SIG-M5 treated with dmso at 0.1 percent for 504 hours (cell line): ENCODE data around the gene ALDH1L2.
A peak's percentile ranks its signal among the peaks of the same experiment; 100 is the strongest.
"Not testable (repeated sequence)": the region's sequence is repeated elsewhere in the genome, so short reads cannot be mapped to it uniquely, and the experiment has no call there.

Source experiments
- DNase-seq: peaks from one replicate; lab custom pipeline; 2025; ENCODE audit not compliant: unreplicated experiment; lab: John Stamatoyannopoulos, UW

The ALDH1L2 gene

DNA sequence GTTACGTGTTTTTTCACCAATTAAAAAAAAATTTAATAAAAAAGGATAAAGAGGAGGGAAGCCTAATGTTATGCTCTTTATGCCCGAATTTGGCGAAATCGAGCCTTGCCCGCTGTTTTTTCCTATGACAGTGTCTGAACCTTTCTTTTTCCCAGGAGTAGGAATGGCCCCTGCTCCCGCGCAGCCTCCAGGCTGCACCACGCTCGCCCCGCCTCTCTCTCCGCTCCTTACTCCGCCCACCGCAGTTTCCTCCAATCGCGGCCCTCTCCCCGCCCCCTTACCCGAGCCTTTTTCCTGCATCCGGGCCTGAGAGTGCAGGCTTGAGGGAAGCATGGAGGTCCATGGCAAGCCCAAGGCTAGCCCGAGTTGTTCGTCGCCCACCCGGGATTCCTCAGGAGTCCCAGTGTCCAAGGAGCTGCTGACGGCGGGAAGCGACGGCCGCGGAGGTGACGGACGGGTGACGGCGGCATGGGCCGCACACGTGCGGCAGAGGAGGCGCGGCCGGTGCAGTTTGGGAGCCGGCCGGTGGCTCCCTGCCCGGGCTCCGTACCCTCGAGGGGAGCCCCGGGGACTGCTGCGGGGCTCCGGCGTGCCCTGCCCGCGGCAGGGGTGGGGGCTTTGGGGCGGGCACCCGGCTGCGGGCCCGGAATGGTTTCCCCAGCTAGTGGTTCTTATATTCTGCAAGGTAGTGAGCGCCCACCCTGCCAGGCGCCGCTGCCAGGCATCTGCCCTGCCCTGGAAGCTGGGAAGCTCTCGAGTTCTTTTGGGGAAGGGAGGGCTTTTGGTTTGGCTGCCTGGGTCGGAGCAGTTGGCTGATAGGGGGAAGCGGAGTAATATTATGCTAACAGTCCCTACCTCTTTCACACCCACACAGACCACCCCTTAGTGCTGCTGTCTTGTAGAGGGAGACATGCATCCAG, 98.0 kb downstream of the ALDH1L2 start, which contains the start of gene NOPCHAP1:
TSS of gene NOPCHAP1 (plus strand) at position 295 of the 920 bp plus-strand sequence. CDS start at position 332, 37 bp downstream.
- DNase-seq: peak; percentile 88

DNA sequence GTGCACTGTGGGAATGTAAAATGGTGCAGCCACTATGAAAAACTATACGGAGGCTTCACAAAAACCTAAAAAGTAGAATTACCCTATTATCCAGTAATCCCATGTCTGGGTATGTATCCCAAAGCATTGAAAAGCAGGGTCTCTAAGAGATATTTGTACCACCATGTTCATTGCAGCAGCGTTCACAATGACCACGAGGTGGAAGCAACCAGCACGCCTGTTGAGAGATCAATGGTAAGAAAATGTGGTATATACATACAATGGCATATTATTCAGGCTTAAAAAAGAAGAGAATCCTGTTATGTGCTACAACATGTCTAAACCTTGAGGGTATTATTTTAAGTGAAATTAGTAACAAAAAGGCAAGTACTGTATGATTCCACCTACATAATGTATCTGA, 99.1 kb downstream of the ALDH1L2 start:
- no peak for DNase-seq

DNA sequence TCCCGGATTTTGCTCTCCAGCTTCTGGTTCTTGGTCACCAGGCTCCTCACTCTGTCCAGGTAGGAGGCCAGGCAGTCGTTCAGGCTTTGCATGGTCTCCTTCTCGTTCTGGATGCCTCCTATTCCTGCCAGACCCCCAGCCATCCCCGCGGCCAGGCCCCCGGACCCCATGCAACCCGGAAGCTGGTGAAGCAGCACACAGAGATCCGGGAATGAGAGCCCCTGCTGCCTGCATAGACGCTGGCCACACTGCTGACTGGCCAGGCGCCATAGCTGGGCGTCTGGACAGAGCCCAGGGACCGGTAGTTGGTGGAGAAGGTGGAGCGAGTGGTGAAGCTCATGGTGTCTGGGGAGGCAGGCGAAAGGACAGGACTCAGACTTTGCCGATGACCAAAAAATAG, 106.6 kb downstream of the ALDH1L2 start:
- DNase-seq: not testable (repeated sequence)

DNA sequence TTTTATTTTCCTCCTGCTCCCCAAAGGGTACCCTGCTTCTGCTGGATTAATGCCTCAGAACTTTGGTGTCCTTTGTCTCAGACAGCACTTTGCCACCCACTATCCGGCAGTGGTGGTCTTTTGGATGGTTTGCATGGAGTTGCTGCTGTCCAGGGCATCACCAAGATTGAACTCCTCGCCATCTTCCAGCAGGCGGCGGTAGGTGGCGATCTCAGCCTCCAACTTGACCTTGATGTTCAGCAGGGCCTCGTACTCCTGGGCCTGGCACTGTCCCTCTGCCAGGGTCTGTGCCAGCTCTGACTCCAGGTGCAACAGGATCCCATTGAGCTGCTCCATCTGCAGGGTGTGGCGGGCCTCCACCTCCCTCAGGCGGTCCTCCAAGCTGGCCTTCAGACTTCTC, 107.6 kb downstream of the ALDH1L2 start:
- DNase-seq: no peak

DNA sequence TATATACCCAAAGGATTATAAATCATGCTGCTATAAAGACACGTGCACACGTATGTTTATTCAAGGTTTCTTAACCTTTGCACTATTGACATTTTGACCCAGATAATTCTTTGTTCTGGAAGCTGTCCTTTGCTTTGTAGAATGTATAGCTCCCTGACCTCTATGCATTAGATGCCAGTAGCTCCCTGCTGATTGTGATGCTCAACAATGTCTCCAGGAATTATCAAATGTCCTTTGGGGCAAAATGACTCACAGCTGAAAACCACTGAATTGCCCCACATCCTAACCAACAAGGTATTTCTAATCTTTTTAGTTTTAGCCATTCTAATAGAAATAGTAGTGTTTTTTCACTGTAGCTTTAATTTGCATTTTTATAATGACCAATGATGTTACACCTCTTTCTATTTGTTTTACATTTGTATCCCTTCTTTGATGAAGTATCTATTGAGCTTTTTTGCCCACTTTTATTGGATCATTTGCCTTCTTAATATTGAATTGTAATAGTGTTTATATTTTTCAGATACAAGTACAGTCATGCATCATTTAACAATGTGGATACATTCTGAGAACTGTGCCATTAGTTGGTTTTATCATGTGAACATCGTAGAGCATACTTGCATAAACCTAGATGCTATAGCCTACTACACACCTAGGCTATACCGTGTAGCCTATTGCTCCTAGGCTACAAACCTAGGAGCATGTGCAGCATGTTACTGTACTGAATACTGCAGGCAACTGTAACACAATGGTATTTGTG, 108.5 kb downstream of the ALDH1L2 start:
- peak; percentile 53 for DNase-seq

DNA sequence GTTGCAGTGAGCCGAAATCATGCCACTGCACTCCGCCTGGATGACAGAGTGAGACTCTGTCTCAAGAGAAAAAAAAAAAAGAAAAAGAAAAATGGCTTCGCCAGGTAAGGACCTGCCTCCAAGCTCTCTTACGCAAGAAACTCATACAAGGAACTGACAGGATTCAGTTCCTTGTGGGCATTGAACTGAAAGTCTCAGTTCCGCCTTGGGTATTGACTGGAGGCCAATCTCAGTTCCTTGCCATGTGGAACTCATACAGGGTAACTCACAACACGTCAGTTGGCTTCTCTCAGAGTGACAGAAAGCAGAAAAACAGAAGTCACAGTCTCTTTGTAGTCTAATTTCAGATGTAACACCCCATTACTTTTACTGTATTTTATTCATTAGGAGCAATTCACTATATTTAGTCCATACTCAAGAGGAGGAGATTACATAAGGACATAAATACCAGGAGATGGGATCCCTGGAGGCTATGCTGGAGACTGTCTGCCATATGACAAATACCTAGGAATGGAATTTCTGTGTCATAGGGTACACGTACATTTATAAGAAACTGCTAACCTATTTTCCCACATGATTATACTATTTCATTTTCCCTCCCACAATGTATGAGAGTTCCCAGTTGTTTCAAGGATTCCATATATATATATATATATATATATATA, 109.5 kb downstream of the ALDH1L2 start:
- DNase-seq: peak; percentile 93

DNA sequence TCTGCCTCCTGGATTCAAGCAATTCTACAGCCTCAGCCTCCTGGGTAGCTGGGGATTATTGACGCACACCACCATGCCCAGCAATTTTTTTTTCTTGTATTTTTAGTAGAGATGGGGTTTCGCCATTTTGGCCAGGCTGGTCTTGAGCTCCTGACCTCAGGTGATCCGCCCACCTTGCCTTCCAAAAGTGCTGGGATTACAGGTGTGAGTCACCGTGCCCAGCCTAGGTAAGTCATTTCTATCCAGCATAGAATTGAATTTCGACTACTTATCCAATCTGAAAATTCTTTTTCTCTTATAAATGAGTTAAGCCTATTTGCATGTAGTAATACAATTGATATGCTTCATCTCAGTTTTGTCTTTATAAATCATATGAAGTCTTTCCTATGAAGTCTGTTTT, 111.0 kb downstream of the ALDH1L2 start:
- no peak for DNase-seq

DNA sequence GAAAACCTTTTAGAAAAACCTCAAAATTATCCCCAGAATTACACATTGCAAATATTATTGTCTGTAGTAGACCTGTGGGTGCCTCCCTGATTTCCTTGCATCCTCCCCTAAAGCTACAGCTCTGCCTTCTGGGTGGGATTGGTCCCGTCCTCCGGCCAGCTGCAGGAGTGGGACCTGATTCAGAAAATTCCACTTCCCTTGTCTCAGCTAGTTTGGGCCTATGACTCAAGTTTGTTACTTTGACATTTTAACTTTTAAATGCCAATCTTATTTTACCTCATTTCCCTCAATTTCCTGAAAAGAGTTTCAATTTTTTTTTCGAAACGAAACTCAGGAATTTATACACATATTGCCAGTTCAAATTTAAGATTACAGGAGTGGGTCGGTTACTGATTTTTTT, 113.0 kb downstream of the ALDH1L2 start:
- DNase-seq: no peak
